Measurements from ENCODE around the gene CD14. TPM values are rescaled to one million over a fixed set of nuclear protein-coding genes. Genes with fewer than 3 reads are reported as not detected.
"Not testable (repeated sequence)": the region's sequence is repeated elsewhere in the genome, so short reads cannot be mapped to it uniquely, and the experiment has no call there.

CD14 gene
- total and polyA plus RNA-seq, 2 experiments from 2014 or later: 0.45 to 2.3 TPM

DNA sequence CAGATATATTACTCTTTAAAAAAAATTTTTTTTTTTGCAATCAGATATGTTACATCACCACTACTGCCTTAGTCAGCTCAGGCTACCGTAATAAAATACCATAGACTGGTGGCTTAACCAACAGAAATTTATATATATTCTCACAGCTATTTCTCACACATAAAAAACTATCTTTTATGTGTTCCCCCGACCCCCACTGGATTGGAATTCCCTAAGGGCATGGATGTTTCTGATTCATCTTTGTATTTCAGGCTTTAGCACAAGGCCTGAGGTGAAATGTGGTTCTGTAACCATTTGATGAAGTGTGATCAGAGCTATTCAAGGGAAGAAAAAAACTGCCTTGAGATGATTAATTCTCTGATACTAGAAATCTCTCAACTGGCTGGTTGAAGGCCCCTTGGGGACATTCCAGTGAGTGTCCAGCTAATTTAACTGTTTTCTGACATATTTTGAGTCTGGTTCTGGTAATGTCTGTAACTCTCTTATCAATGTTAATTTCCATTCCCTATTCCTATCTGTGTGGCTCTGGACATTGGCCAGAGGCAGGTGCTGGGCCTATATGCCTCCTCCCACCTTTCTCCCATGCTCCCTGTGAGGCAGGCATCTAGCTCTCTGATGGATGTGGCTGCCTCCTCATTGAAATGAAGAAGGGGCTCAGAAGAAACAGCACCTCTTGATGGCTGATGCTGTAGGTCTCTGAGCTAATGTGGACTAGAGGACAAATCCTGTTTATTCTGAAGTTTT is 2.5 kb downstream of the CD14 start:
- DNase-seq (ENCODE audit: low spot score): no peak
- Histone ChIP-seq H3K4me2 (no peak overlapping the region), H3K27ac (no peak overlapping the region), H2AFZ (no peak overlapping the region), H4K20me1 (ENCODE audit: insufficient read depth, poor library complexity, severe bottlenecking) (no peaks in the 10 kb centered on the region), H3K9me2 (replicated peaks; ENCODE audit: insufficient read depth) (no peaks in the 10 kb centered on the region), H3K4me1 (ENCODE audit: insufficient read depth) (no peaks in the 10 kb centered on the region), H3K9me3 (ENCODE audit: low read depth) (no peaks in the 10 kb centered on the region), H3K27me3 (no peaks in the 10 kb centered on the region), H3K79me2 (no peaks in the 10 kb centered on the region), H3K36me3 (replicated peaks; ENCODE audit: insufficient read depth, low read depth) (no peaks in the 10 kb centered on the region), H3K4me3 (no peak overlapping the region)
- TF ChIP-seq EZH2phosphoT487 (IDR thresholded peaks at IDR 0.05; ENCODE audit: low read depth, severe bottlenecking, unreplicated experiment) (no peak), EZH2 (IDR thresholded peaks at IDR 0.05; ENCODE audit: borderline replicate concordance) (no peak)
- TF ChIP-seq, protein P1, sequence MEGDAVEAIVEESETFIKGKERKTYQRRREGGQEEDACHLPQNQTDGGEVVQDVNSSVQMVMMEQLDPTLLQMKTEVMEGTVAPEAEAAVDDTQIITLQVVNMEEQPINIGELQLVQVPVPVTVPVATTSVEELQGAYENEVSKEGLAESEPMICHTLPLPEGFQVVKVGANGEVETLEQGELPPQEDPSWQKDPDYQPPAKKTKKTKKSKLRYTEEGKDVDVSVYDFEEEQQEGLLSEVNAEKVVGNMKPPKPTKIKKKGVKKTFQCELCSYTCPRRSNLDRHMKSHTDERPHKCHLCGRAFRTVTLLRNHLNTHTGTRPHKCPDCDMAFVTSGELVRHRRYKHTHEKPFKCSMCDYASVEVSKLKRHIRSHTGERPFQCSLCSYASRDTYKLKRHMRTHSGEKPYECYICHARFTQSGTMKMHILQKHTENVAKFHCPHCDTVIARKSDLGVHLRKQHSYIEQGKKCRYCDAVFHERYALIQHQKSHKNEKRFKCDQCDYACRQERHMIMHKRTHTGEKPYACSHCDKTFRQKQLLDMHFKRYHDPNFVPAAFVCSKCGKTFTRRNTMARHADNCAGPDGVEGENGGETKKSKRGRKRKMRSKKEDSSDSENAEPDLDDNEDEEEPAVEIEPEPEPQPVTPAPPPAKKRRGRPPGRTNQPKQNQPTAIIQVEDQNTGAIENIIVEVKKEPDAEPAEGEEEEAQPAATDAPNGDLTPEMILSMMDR (IDR thresholded peaks at IDR 0.05; ENCODE audit: poor library complexity): no peak
- 62% methylated on average over 2 of the region's 2 CpGs for WGBS (ENCODE audit: low lambda C conversion rate, missing lambda C conversion rate)

DNA sequence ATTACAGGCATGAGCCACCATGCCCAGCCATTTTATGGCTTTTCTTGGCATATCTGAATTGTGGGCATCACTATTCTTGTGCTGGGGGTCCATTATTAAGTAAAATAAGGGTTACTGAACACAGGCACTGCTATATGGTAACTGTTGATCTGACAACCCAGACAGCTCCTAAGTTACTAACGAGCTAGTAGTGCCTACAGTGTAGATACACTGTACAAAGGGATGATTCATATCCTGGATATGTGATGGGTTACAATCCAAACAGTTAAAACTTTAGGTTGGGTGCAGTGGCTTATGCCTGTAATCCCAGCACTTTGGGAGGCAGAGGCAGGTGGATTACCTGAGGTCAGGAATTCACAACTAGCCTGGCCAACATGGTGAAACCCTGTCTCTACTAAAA is 4.3 kb downstream of the CD14 start:
- Histone ChIP-seq H3K4me1 (ENCODE audit: insufficient read depth) (no peaks in the 10 kb centered on the region), H3K9me3 (ENCODE audit: low read depth) (no peaks in the 10 kb centered on the region), H3K4me2 (no peak overlapping the region), H3K9me2 (replicated peaks; ENCODE audit: insufficient read depth) (no peaks in the 10 kb centered on the region), H3K27me3 (no peaks in the 10 kb centered on the region), H3K4me3 (no peak overlapping the region), H3K27ac (no peak overlapping the region), H3K36me3 (replicated peaks; ENCODE audit: insufficient read depth, low read depth) (no peaks in the 10 kb centered on the region), H4K20me1 (ENCODE audit: insufficient read depth, poor library complexity, severe bottlenecking) (no peaks in the 10 kb centered on the region), H2AFZ (no peak overlapping the region), H3K79me2 (no peaks in the 10 kb centered on the region)
- 43% methylated on average over 1 of the region's 1 CpG for WGBS (ENCODE audit: low lambda C conversion rate, missing lambda C conversion rate)
- no peak for DNase-seq (ENCODE audit: low spot score)
- TF ChIP-seq, protein P1 (IDR thresholded peaks at IDR 0.05; ENCODE audit: poor library complexity): no peak
- TF ChIP-seq EZH2phosphoT487 (IDR thresholded peaks at IDR 0.05; ENCODE audit: low read depth, severe bottlenecking, unreplicated experiment): no peak
- no peak for TF ChIP-seq EZH2 (IDR thresholded peaks at IDR 0.05; ENCODE audit: borderline replicate concordance)

DNA sequence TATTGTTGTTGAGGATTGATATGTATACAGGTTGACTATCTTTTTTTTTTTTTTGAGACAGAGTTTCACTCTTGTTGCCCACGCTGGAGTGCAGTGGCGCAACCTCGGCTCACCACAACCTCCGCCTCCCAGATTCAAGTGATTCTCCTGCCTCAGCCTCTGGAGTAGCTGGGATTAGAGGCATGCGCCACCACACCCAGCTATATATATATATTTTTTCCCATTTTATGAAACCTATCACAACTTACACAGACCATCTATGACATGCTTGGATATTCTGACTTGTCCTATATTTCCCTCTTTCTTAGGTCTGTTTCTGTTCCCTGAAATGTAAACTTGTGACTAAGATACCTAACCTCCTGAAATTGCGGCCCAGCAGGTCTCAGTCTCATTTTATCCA is 5.0 kb downstream of the CD14 start:
- Histone ChIP-seq H3K36me3 (replicated peaks; ENCODE audit: insufficient read depth, low read depth) (no peaks in the 10 kb centered on the region), H3K27ac (no peak overlapping the region), H3K9me2 (replicated peaks; ENCODE audit: insufficient read depth) (no peaks in the 10 kb centered on the region), H4K20me1 (ENCODE audit: insufficient read depth, poor library complexity, severe bottlenecking) (no peaks in the 10 kb centered on the region), H3K4me3 (no peak overlapping the region), H3K4me1 (ENCODE audit: insufficient read depth) (no peaks in the 10 kb centered on the region), H3K9me3 (ENCODE audit: low read depth) (no peaks in the 10 kb centered on the region), H3K27me3 (no peaks in the 10 kb centered on the region), H3K4me2 (no peak overlapping the region), H2AFZ (no peak overlapping the region), H3K79me2 (no peaks in the 10 kb centered on the region)
- TF ChIP-seq, protein P1 (IDR thresholded peaks at IDR 0.05; ENCODE audit: poor library complexity): no peak
- TF ChIP-seq EZH2phosphoT487 (IDR thresholded peaks at IDR 0.05; ENCODE audit: low read depth, severe bottlenecking, unreplicated experiment) (no peak), EZH2 (IDR thresholded peaks at IDR 0.05; ENCODE audit: borderline replicate concordance) (no peak)
- no peak for DNase-seq (ENCODE audit: low spot score)
- 94% methylated on average over 6 of the region's 6 CpGs for WGBS (ENCODE audit: low lambda C conversion rate, missing lambda C conversion rate)

DNA sequence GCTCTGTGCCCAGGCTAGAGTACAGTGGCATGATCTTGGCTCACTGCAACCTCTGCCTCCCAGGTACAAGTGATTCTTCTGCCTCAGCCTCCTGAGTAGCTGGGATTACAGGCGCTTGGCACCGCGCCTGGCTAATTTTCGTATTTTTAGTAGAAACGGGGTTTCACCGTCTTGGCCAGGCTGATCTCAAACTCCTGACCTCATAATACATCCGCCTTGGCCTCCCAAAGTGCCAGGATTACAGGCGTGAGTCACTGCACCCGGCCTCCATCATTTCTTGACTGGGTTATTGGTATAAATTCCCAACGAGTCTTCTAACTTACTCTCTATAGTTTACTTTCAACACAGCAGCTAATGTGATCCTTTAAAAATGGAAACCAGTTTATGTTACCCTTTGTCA is 8.1 kb downstream of the CD14 start:
- not testable (repeated sequence) for H3K9me3 ChIP-seq (ENCODE audit: low read depth); DNase-seq (ENCODE audit: low spot score); H3K9me2 ChIP-seq (replicated peaks; ENCODE audit: insufficient read depth); H3K36me3 ChIP-seq (replicated peaks; ENCODE audit: insufficient read depth, low read depth); H3K4me2 ChIP-seq; H2AFZ ChIP-seq; H3K79me2 ChIP-seq; H3K27ac ChIP-seq; H3K4me1 ChIP-seq (ENCODE audit: insufficient read depth); H3K4me3 ChIP-seq; H3K27me3 ChIP-seq; H4K20me1 ChIP-seq (ENCODE audit: insufficient read depth, poor library complexity, severe bottlenecking)
- 88% methylated on average over 10 of the region's 10 CpGs for WGBS (ENCODE audit: low lambda C conversion rate, missing lambda C conversion rate)

DNA sequence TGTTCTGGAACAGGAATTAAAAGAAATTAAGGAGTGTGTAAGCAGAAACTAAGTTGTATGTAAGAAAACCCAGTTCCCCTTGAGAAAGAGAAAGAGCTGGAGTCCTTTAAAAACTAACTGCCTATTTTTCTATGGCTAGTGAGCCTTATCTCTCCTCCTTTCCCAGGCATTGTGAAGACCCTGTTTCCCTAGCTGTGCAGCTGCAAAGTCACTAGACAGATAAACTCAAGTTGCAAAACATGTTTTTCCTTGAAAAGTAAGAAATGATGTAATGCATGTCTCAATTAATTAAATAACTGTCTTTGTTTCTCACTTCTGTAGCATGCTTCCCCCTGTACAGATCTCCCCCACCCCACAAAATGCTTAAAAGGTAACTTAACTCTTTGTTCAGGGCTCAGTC is 9.9 kb downstream of the CD14 start:
- H3K4me1 ChIP-seq (ENCODE audit: insufficient read depth); H3K9me3 ChIP-seq (ENCODE audit: low read depth); H2AFZ ChIP-seq; H3K79me2 ChIP-seq; H3K4me2 ChIP-seq; H3K27me3 ChIP-seq; H3K27ac ChIP-seq; H4K20me1 ChIP-seq (ENCODE audit: insufficient read depth, poor library complexity, severe bottlenecking); DNase-seq (ENCODE audit: low spot score); H3K36me3 ChIP-seq (replicated peaks; ENCODE audit: insufficient read depth, low read depth); H3K4me3 ChIP-seq; H3K9me2 ChIP-seq (replicated peaks; ENCODE audit: insufficient read depth): not testable (repeated sequence)
